ENCODE results near the gene PPP2R5B.

The PPP2R5B gene

GRCh38 chr11:64887757-64888405, 36.6 kb upstream of the PPP2R5B start:
- Histone ChIP-seq H3K4me3 (ENCODE audit: low read depth, low read length) (peak overlapping the region; percentile 38), H3K27me3 (ENCODE audit: insufficient read depth, low read depth, severe bottlenecking) (no peaks in the 10 kb centered on the region), H3K27ac (peak overlapping the region; percentile 57), H3K36me3 (no peaks in the 10 kb centered on the region), H3K9me3 (ENCODE audit: severe bottlenecking) (no peaks in the 10 kb centered on the region)
- TF ChIP-seq CTCF (IDR thresholded peaks at IDR 0.05; ENCODE audit: low read depth, low read length) = peak; percentile 91
- peak; percentile 83 for DNase-seq

- H3K27me3 ChIP-seq (ENCODE audit: insufficient read depth, low read depth, severe bottlenecking) = no peaks in the 10 kb centered on the region
- H3K9me3 ChIP-seq (ENCODE audit: severe bottlenecking) = no peaks in the 10 kb centered on the region
- no peaks in the 10 kb centered on the region for H3K36me3 ChIP-seq
- no peak for DNase-seq
- H3K4me3 ChIP-seq (ENCODE audit: low read depth, low read length) = no peak overlapping the region; the same call in 1 of the 2 replicates
- TF ChIP-seq CTCF (IDR thresholded peaks at IDR 0.05; ENCODE audit: low read depth, low read length) = no peak
- peak overlapping the region; percentile 37 for H3K27ac ChIP-seq
Observed at GRCh38 chr11:64888406-64888728, 36.1 kb upstream of the PPP2R5B start.

- no peak for DNase-seq
- no peak overlapping the region for H3K27ac ChIP-seq
- no peak for TF ChIP-seq CTCF (IDR thresholded peaks at IDR 0.05; ENCODE audit: low read depth, low read length)
- no peak overlapping the region for H3K4me3 ChIP-seq (ENCODE audit: low read depth, low read length)
- no peaks in the 10 kb centered on the region for H3K27me3 ChIP-seq (ENCODE audit: insufficient read depth, low read depth, severe bottlenecking)
- H3K9me3 ChIP-seq (ENCODE audit: severe bottlenecking) = no peaks in the 10 kb centered on the region
- H3K36me3 ChIP-seq = no peaks in the 10 kb centered on the region
Observed at GRCh38 chr11:64888729-64889511, 35.6 kb upstream of the PPP2R5B start.

GRCh38 chr11:64890522-64890939, 34.0 kb upstream of the PPP2R5B start:
- no peak overlapping the region for H3K27ac ChIP-seq
- no peaks in the 10 kb centered on the region for H3K9me3 ChIP-seq (ENCODE audit: severe bottlenecking)
- no peak for TF ChIP-seq CTCF (IDR thresholded peaks at IDR 0.05; ENCODE audit: low read depth, low read length)
- H3K4me3 ChIP-seq (ENCODE audit: low read depth, low read length) = no peak overlapping the region
- H3K27me3 ChIP-seq (ENCODE audit: insufficient read depth, low read depth, severe bottlenecking) = no peaks in the 10 kb centered on the region
- peaks cover 6% of the 10 kb centered on the region for H3K36me3 ChIP-seq
- DNase-seq = no peak

- TF ChIP-seq CTCF (IDR thresholded peaks at IDR 0.05; ENCODE audit: low read depth, low read length) = no peak
- H3K27ac ChIP-seq = no peak overlapping the region
- no peaks in the 10 kb centered on the region for H3K27me3 ChIP-seq (ENCODE audit: insufficient read depth, low read depth, severe bottlenecking)
- no peak for DNase-seq
- peaks cover 11% of the 10 kb centered on the region for H3K36me3 ChIP-seq
- H3K9me3 ChIP-seq (ENCODE audit: severe bottlenecking) = no peaks in the 10 kb centered on the region
- H3K4me3 ChIP-seq (ENCODE audit: low read depth, low read length) = no peak overlapping the region
Observed at GRCh38 chr11:64891215-64891848, 33.2 kb upstream of the PPP2R5B start.

Data from WERI-Rb-1 (cell line).